H1 (cell line): Measurements from ENCODE around the gene LCE6A. TPM values are rescaled to one million over a fixed set of nuclear protein-coding genes. Genes with fewer than 3 reads are reported as not detected.

ENCODE experiments used
- ATF2 ChIP-seq: IDR thresholded peaks from 2 replicates; pipeline ENCODE4 v1.6.1; 2012; ENCODE audit warnings: low read length, inconsistent platforms
- CHD7 ChIP-seq: fragments of 300-600 bp; sonication (generic); IDR thresholded peaks from 2 replicates; pipeline ENCODE4 v1.7.1; 2012; ENCODE audit warnings: low read length, moderate library complexity, mild to moderate bottlenecking, inconsistent platforms; ENCODE audit not compliant: insufficient replicate concordance
- SP4 ChIP-seq: IDR thresholded peaks from 2 replicates; pipeline ENCODE4 v1.6.1; 2012; ENCODE audit warnings: low read length, inconsistent platforms
- polyA plus RNA-seq, 7 experiments: library from polyadenylated mRNA; depleted of rRNA in 3 of 7; stranded (reverse) in 5 of 7; unstranded in 2 of 7; fragments of >200 nt in 5 of 7; fragments of 200-250 nt in 2 of 7; gene quantifications; 1 replicate in 5 of 7; 2 replicates in 1 of 7; 4 replicates in 1 of 7; pipeline versions ENCODE4 v1.2.1 to v1.2.3, GENCODE V29; 2011 to 2013; ENCODE audit warnings: missing spikeins in 2 of 7, mixed read lengths in 2 of 7
- total RNA-seq: library from RNA; stranded (reverse); fragmentation: NEBNext Ultra II Directional; extraction: Animal tissue kit (Norgen Biotek cat#: 25700); gene quantifications from 2 replicates; pipeline ENCODE4 v1.2.1, GENCODE V29; 2021

The LCE6A gene
- total and polyA plus RNA-seq, 2 of the 8 experiments (the other 6 are each of a cell fraction or from before 2014, with no cell fraction given) = not detected

GRCh38 chr1:152855661-152856060 lies 13.0 kb downstream of the LCE6A start (continued):
- no peak for TF ChIP-seq CHD7
- TF ChIP-seq SP4 = no peak
- TF ChIP-seq ATF2 = no peak
- TF ChIP-seq, all 59 proteins: peak for 0
